HG03025 (cell line): ENCODE measurements around the gene COLEC11.

Experiments used
- ATAC-seq: cut with Tn5 transposase; IDR thresholded peaks from one replicate; pipeline ENCODE4 v1.9.1; 2021; ENCODE audit warnings: mild to moderate bottlenecking, moderate library complexity; ENCODE audit not compliant: unreplicated experiment, low FRiP score

Gene COLEC11

DNA sequence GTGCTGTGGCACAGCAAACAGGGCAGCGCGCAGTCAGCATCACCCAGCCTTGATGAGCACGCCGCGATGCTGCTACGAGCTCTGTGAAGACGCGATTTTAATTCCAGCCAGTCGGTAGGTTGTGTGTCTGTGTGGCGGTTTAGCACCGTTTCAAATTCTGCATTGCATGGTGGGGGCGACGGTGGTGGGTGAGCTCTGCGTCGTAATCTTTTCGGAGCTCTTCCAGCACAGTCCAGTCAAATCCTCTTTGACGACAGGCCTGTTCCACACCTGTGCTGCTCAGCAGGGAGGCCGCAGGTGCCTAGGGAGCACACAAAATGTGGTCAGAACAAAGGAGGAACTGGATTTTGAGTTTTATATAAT, 71.7 kb downstream of the COLEC11 start:
- no peak for ATAC-seq

DNA sequence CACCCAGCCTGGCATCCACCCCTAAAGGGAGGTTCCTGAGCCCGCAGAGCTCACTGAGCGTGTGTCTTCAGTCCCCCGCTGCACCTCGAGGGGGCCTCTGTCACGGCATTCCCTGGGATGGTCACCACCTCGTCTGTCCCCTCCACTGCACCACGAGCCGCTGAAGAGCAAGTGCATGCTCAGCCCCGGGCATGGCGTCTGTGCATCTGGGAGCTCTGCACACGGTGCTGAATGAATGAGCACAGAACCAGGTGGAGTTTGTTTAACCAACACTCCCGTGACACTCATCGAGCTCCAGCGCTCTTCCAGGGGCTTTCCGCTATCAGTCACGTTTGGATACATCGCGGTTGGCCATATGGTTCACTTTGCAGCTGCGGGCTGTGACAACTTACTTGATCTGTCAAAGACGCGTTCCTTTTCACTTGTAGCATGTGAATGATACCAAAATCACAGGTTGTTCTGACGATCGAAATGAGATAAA, 72.3 kb downstream of the COLEC11 start:
- ATAC-seq, result no peak

DNA sequence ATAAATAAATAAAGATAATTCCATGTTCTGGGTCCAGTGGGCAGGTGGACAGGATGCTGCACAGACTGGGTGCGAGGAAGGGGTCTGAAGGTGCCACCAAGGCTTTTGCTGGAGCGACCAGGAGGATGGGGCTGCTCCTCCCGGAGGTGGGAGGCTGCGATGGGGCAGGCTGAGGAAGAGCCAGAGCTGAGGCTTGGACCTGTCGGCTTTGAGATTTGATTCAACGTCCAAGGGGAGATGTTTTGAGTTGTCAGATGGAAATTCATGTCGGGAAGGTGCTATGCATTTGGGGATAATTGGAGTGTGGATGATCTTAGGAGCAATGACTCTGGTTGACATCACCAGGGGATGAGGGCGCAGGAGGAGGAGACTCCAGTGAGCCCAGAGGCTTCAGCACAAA, 74.7 kb downstream of the COLEC11 start:
- no peak for ATAC-seq

DNA sequence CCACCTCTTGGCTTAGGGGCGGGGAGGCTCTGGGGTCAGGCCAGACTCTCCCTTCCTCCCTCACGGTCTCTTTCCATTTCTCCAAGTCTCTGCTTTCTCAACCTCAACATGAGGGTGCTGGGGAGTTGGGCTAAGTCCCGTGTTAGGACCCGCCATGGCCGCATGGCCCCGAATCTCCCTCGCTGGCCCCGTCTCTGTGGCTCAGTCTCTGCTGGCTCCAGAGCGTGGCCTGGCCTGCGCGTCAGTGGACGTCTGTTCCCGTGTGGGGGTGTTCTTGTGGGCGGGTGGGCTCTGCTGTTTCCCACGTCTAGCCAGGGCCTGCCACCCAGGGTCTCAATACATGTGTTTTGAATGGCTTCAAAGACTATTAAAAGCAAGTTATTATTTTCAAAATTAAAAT, 75.5 kb downstream of the COLEC11 start:
- ATAC-seq, result no peak

DNA sequence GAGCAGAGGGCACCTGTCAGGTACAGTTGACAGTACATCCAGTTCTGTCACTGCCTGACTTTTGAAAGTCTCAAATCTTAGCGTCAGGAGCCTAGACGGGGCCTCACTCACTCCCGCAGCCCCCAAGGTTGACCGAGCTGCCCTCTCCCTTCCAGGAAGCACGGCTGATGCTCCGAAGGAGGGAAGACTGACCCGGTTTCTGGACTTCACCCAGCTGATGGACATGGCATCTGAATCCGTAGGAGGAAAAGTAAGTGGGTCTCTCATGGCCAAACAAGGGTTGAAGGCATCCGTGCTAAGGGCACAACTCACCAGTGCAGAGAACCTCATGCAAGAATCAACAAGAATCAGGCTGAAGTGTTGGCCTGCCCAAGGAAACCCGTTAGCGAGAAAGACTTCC, 76.0 kb downstream of the COLEC11 start:
- no peak for ATAC-seq

DNA sequence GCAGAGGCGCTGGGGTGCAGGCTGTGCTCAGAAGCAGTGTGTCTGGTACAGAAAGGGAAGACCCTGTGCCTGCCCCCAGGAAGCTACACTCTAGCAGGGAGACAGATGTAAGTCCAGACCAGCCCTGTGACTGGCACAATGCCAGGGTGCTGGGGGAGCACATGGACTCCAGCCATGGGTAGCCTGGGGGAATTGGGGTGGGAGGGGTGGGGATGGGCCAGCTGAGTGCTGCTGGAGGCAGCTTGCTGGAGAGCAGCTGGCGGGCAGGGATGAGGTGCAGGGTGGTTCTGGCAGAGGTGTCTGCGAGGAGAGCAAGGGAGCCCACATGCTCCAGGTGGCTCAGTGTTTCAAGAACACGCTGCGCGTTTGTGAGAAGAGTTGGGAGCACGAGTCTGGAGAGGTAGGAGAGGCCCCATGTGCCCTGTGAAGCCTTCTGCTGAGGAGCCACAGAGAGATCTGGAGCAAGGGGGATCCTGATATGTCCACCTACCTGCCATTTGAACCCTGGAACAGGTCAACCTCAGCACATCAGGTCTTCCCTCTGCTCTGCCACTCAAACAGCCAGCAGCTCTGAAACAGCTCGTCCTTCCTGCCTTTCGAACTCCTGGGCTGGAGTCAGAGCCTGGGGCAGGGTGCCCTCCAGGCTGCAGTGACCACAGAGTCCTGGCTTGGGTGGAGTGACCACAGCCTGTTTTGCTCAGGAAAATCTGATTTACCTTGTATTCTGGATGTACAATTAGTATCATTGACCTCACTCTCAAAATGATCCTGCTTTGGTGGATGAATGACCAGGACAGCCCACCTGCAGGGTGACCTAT, 78.2 kb downstream of the COLEC11 start:
- ATAC-seq, result no peak

DNA sequence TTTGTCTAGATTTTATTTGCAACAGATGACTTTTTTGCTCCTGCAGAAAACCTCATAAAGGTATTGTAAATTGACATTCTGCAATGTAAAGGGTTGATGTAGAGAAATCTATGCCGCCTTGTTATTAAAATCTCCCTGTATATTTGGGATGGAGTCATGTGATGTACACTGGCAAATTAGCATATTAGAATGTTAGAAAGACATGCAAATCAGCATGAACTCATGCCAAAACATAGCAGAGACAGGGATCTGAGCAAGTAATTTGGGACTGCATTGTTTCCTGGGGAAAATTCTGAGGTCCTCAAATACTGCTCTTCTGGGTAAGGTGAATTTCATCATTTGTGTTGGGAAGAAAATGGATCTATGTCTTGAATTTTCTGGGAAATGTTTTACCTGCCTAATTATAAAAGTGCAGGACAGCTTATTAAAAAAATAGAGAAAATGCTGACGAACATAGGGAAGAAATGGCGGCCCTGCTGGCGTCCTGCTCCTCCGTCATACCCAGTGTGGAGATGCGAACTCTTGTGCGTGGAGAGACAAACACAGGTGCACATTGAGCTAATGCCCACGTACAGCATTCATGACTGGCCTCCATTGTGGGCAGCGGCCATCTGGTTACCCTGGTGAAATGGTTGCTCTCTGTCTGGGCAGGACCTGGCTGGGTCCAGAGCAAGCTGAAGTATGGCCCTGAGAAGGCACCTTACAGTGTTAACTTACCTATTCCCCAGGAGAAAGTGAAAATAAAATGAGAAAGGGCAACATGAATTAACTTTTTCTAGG, 79.3 kb downstream of the COLEC11 start:
- no peak for ATAC-seq

DNA sequence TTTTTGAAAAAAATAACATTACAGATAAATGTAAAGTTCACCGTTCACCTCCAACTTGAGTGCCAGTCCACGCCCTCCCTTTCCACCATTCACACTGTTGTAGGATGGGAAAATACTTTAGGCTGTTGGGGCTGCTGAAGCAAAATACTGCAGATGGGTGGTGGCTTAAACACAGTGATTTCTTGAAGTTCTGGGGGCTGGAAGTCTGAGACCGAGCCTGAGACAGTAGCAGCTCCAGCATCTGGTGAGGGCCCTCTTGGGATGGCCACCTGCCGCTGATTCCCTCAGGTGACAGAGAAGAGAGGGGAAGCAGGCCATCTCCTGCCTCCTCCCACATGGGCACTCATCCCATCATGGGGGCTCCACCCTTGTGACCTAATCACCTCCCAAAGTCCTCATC, 80.8 kb downstream of the COLEC11 start:
- ATAC-seq, result no peak

DNA sequence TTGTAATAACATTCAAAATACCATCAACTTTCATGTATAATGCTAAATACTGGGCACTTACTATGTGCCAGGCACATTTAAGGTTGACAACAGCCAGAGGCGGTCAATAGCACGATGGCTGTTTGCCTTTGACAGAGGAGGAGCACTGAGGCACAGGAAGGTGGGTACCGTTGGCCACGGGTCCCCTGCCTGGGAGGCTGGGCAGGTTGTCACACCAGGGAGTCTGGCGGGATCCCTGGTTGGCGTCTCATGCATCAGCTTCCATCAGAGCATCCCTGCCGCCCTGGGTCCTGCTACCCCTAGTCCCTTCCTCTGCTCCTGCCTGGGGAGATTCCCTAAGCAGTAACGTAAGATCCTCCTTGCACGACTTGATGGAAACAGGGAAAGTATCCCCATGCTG, 82.5 kb downstream of the COLEC11 start:
- no peak for ATAC-seq

DNA sequence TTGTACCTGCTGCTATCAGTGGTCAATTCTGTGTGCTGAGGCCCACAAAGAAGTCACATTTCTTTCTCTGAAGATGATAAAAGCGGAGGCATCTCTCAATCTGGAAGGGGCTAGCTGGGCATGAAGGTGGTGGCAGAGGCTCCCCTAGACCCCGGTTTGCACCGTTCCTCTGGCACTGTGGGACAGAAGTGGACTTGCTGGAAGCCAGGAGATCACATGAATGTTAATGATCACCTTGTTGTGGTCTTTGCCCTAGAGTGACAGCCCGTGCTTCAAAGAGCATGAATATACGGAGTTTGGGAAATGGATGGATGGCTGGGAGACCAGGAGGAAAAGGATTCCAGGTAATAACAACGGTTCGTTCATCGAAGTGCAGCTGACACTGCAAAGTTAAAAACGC, 83.3 kb downstream of the COLEC11 start:
- ATAC-seq, result no peak

DNA sequence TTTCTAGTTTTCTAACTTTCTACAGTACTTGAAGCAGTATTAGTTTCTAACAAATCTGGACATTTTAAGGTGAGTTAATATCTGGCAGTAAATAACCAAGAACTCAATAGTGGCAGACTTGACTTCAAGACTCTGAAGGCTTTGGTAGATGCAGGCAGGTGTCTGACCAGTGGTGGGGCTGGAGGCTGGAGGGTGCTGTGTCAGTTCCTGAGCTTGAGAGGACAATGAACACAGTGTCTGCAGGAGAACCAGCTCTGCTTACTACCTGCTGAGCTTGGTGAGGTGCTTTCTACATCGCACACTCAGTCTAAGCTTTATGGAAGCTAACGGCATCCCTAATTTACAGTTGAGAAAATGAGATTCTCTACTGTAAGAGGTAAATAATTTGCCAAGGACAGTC, 84.3 kb downstream of the COLEC11 start:
- ATAC-seq, result no peak

DNA sequence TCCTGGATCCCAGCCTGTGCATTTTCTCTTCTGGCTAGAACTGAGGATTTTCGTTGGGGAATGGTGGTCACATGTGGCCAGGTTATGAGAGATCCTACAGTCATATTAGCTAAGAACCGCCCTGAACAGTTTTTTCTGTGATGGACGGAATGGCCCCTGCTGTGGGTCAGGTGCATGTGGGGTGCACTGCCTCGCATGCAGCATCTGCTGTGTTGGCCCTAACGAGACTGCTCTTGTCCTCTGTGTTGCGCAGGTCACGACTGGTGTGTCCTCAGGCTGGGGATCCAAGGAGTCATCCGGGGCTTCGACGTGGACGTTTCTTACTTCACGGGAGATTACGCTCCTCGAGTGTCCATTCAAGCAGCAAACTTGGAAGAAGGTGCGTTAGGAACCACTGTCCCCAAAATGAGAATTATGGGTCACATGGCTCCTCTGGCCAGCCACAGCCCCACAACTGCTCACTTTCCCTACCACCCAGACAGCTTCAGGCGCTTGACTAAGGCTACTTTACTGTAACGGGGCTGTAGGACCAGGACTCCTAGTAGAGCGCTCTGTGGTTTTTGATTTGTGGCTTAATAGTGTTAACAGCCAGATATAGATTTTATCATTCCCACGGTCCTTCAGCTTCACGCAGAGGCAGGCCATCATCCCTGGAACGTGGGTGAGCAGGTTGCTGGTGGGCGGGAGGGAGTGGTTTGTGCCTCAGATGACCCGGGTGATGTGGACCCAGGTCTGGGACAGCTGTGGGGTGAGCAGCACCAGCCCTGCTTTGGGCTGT, 84.9 kb downstream of the COLEC11 start:
- ATAC-seq, result no peak

DNA sequence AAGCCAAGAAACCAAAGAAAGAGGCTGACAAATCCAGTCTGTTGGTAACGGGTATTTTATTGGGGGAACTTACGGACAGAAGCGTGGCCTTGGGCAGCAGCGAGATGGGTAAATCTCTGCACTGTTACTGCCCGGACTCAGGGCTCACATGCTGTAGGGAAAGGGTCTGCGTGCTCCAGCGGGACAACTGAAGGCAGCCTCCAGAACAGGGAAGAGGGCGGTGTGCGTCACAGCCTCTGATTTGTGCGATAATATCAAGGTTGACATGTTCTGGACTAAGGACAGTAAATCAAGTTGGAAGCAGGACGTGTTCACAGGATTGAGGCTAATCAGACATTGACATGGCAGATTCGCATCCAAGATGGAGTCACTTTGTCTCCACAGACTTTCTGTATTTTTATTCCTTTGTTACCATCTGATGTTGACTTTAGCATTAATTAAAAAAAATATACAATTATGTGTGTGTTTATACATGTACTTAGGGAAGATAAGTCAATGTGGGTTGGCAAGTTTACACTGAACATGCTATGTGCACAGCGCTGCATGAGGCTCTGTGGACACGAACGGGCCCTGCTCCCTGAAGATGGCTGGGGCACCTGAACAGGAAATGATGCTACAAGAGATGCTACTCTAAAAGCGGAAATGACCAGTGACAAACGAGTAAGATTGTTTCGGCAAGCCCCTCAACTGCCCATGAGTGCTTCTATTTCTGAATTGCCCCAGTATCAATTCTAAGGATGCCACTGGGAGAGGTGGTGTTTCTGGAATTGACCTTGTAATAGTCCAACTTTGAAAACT, 85.8 kb downstream of the COLEC11 start:
- no peak for ATAC-seq

DNA sequence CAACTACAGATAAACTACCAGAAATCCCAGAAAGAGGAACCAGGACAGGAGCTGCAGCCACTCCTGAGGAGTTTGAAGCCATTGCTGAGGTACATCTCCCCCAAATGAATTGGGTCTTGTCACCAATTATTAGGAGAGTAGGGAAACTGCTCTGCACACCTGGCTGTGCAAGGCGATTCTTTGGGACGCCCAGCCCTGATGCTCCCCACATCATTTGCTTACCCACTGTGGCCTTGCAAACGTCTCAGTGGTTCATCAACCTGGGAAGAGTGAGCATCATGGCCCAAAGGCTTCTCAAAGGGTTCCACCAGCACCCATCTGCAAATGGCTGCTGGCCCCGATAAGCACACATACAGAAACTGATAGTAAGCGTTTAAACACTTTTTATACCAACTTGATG, 86.7 kb downstream of the COLEC11 start:
- no peak for ATAC-seq

DNA sequence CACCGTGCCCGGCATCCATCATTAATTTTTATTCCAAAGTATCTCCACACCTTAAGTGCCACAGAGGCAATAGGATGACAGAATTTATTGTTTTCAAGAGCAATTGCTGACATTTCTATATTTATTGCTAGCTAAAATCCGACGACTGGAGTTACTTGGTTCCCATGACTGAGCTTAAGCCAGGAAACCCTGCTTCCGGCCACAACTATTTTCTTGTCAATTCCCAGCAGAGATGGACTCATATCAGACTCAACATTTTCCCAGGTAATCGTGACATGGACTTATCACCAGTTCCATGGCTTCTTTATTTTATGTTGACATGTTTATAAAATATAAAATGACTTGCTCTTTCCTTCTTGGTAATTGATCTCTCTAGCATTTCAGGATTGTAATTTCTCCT, 87.9 kb downstream of the COLEC11 start:
- no peak for ATAC-seq

DNA sequence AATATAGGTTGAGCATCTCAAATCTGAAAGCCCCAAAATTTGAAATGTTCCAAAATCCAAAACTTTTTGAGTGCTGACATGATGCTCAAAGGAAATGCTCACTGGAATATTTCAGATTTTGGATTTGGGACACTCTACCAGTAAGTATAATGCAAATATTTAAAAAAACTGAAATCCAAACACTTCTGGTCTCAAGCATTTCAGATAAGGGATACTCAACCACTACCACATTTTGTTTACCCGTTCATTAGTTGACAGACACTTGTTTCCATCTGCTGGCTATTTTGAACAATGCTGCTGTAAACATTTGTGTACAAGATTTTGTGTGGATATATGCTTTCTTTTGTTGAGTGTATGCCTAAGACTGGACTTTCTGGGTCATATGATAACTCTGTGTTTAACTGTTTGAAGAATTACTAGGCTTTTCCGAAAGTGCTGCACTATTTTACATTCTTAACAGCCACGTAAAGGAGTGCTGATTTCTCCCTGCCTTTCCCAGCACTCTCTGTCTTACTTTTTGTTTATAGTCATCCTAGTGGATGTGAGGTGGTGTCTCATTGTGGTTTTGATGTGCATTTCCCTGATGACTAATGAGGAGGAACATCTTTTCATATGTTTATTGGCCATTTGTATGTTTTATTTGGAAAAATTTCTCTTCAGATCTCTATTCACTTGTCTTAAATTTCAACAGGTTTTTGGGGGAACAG, 89.0 kb downstream of the COLEC11 start:
- no peak for ATAC-seq

DNA sequence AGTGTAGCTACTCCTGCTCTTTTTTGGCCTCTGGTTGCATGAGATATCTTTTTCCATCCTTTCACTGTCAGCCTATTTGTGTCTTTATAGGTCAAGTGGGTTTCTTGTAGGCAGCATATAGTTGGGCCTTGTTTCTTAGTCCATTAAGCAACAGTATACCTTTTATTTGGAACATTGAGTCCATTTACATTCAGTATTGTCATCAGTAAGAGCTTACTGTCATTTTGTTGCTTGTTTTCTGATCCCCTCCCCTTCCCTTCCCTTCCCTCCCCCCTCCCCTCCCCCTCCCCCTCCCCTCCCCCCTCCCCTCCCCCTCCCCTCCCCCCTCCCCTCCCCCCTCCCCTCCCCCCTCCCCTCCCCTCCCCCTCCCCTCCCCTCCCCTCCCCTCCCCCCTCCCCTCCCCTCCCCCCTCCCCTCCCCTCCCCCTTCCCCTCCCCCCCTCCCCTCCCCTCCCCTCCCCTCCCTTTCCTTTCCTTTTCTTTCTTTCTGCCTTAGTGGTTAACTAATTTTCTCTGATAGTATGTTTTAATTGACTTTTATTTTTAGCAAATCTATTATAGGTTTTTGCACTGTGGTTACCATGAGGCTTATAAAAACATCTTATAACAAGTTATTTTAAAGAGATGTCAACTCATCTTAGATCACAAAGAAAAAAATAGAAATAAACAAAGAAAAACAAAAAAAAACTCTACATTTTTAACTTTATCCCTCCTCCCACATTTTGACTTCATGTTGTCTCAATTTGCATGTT, 95.3 kb downstream of the COLEC11 start:
- ATAC-seq, result no peak

DNA sequence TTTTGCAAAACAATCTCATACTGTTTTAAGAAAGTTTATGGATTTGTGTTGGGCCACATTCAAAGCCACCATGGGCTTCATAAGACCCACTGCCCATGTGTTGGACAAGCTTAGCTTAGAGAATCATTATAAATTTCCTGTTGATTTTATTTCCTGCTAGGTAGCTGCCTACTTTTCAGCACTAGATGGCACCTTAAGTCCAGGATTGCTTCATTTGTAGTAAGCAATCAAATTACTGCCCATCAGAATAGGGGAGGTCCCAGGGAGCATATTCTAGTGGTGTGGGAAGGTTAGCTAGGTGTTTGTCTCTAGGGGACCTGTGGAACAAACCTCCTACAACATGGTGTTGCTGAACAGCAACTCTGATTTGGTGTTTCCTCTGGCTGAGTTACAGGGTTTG, 97.5 kb downstream of the COLEC11 start:
- ATAC-seq, result no peak
